C4-2B (cell line): ENCODE results near the gene NLGN1.

ENCODE experiments used
- ZFX ChIP-seq: fragments of 450-650 bp; IDR thresholded peaks from 2 replicates; pipeline ENCODE4 v1.6.1; 2017
- TF ChIP-seq, protein P1 (sequence below): fragments of 450-650 bp; conservative IDR thresholded peaks from 2 replicates; pipeline ENCODE4 v1.5.1; 2017; ENCODE audit warnings: mild to moderate bottlenecking

DNA sequence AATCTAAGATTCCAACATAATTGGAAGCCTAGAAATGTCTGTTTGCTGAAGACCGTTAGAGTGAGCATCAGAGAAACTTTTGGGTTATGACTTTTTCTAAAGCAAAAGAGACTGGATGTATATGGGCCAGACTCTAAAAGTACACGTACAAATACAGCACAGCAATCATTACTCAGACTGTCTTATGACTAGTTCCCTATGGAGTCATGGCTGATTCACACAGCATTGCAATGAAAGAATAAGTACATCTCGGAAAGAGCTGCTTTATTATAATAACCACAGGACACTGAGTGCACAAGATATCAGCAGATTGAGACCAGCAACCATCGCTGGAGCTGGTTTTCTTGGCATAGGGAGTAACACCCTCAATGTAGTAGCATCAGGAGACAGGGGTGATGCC, 618.6 kb downstream of the NLGN1 start:
- TF ChIP-seq, protein P1, sequence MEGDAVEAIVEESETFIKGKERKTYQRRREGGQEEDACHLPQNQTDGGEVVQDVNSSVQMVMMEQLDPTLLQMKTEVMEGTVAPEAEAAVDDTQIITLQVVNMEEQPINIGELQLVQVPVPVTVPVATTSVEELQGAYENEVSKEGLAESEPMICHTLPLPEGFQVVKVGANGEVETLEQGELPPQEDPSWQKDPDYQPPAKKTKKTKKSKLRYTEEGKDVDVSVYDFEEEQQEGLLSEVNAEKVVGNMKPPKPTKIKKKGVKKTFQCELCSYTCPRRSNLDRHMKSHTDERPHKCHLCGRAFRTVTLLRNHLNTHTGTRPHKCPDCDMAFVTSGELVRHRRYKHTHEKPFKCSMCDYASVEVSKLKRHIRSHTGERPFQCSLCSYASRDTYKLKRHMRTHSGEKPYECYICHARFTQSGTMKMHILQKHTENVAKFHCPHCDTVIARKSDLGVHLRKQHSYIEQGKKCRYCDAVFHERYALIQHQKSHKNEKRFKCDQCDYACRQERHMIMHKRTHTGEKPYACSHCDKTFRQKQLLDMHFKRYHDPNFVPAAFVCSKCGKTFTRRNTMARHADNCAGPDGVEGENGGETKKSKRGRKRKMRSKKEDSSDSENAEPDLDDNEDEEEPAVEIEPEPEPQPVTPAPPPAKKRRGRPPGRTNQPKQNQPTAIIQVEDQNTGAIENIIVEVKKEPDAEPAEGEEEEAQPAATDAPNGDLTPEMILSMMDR = no peak
- TF ChIP-seq ZFX = no peak
